RPMI7951 (cell line): ENCODE measurements around the gene BSN. TPM values are rescaled to one million over a fixed set of nuclear protein-coding genes. Genes with fewer than 3 reads are reported as not detected.

ENCODE experiments used
- DNase-seq: peaks from one replicate; pipeline ENCODE4 v3.0.0-alpha.2; 2012; ENCODE audit warnings: low read depth
- total RNA-seq: library from RNA; depleted of rRNA; stranded (reverse); fragments of >200 nt; shearing (Covaris generic); gene quantifications from 2 replicates; pipeline ENCODE4 v1.2.3, GENCODE V29; 2014

BSN gene
- total RNA-seq, 1 experiment from 2014 or later = under 0.01 TPM

GRCh38 chr3:49654176-49654825, 100.0 kb downstream of the BSN start:
- DNase-seq = no peak

GRCh38 chr3:49654955-49655556, 100.8 kb downstream of the BSN start:
- DNase-seq = no peak

- DNase-seq = no peak
Observed at GRCh38 chr3:49655731-49656285, 101.5 kb downstream of the BSN start.

- DNase-seq = no peak
Observed at GRCh38 chr3:49656541-49657112, 102.3 kb downstream of the BSN start.

- DNase-seq = no peak
Observed at GRCh38 chr3:49657208-49657915, 103.1 kb downstream of the BSN start.

- no peak for DNase-seq
Observed at GRCh38 chr3:49658711-49659110, 104.4 kb downstream of the BSN start.

GRCh38 chr3:49659756-49660155, 105.5 kb downstream of the BSN start:
- no peak for DNase-seq

GRCh38 chr3:49661281-49661680, 107.0 kb downstream of the BSN start:
- peak; percentile 29 for DNase-seq

GRCh38 chr3:49662021-49662420, 107.7 kb downstream of the BSN start:
- DNase-seq = no peak

- no peak for DNase-seq
Observed at GRCh38 chr3:49662720-49663413, 108.6 kb downstream of the BSN start.

GRCh38 chr3:49663831-49664230, 109.6 kb downstream of the BSN start:
- DNase-seq = no peak

GRCh38 chr3:49664300-49664699, 110.0 kb downstream of the BSN start:
- no peak for DNase-seq

GRCh38 chr3:49665822-49666519, 111.7 kb downstream of the BSN start:
- DNase-seq = no peak

GRCh38 chr3:49666592-49666991, 112.3 kb downstream of the BSN start:
- DNase-seq = peak; percentile 43

- no peak for DNase-seq
Observed at GRCh38 chr3:49667701-49668413, 113.6 kb downstream of the BSN start.

GRCh38 chr3:49668414-49668797, 114.1 kb downstream of the BSN start:
- no peak for DNase-seq

- DNase-seq = peak; percentile 20
Observed at GRCh38 chr3:49668861-49669260, 114.6 kb downstream of the BSN start.

- DNase-seq = no peak
Observed at GRCh38 chr3:49669352-49669751, 115.1 kb downstream of the BSN start.

- no peak for DNase-seq
Observed at GRCh38 chr3:49670940-49671290, 116.6 kb downstream of the BSN start.
